Measurements from ENCODE around the gene TBC1D14. TPM values are rescaled to one million over a fixed set of nuclear protein-coding genes. Genes with fewer than 3 reads are reported as not detected.

TBC1D14 gene
- total and polyA plus RNA-seq, 2 of the 4 experiments (the other 2 are of a cell fraction), result 31.7 to 40.7 TPM

GRCh38 chr4:7059662-7060061 lies 150.0 kb downstream of the TBC1D14 start:
- no peak overlapping the region for H2BK120ac ChIP-seq (ENCODE audit: low read depth, low read length)
- CTCF ChIA-PET, result no interaction called here
- TF ChIP-seq MAFK (IDR thresholded peaks at IDR 0.05; ENCODE audit: low read depth, low read length), result no peak
- no peak for TF ChIP-seq MXI1 (IDR thresholded peaks at IDR 0.05; ENCODE audit: borderline replicate concordance, low read depth, low read length)
- TF ChIP-seq NFE2L2 (IDR thresholded peaks at IDR 0.05; ENCODE audit: low read depth, low read length), result no peak
- no peak for TF ChIP-seq BHLHE40 (IDR thresholded peaks at IDR 0.05; ENCODE audit: low read depth, low read length)
- TF ChIP-seq SMC3 (IDR thresholded peaks at IDR 0.05; ENCODE audit: low read depth, low read length), result no peak
- no peak for TF ChIP-seq POLR2A (IDR thresholded peaks at IDR 0.05; ENCODE audit: low read depth, low read length)
- no peak for TF ChIP-seq FOS (IDR thresholded peaks at IDR 0.05; ENCODE audit: low read depth, low read length)
- TF ChIP-seq MAZ (IDR thresholded peaks at IDR 0.05; ENCODE audit: borderline replicate concordance, low read depth, low read length), result no peak
- no peak for TF ChIP-seq CEBPB (IDR thresholded peaks at IDR 0.05; ENCODE audit: low read depth, low read length)
- TF ChIP-seq USF2 (IDR thresholded peaks at IDR 0.05; ENCODE audit: low read depth, low read length), result no peak
- TF ChIP-seq, protein P1, sequence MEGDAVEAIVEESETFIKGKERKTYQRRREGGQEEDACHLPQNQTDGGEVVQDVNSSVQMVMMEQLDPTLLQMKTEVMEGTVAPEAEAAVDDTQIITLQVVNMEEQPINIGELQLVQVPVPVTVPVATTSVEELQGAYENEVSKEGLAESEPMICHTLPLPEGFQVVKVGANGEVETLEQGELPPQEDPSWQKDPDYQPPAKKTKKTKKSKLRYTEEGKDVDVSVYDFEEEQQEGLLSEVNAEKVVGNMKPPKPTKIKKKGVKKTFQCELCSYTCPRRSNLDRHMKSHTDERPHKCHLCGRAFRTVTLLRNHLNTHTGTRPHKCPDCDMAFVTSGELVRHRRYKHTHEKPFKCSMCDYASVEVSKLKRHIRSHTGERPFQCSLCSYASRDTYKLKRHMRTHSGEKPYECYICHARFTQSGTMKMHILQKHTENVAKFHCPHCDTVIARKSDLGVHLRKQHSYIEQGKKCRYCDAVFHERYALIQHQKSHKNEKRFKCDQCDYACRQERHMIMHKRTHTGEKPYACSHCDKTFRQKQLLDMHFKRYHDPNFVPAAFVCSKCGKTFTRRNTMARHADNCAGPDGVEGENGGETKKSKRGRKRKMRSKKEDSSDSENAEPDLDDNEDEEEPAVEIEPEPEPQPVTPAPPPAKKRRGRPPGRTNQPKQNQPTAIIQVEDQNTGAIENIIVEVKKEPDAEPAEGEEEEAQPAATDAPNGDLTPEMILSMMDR (conservative IDR thresholded peaks at IDR 0.05; ENCODE audit: low read depth, low read length), result no peak
- no peak for TF ChIP-seq RAD21 (IDR thresholded peaks at IDR 0.05; ENCODE audit: low read length)
- H2AK9ac ChIP-seq (replicated peaks; ENCODE audit: low read depth, low read length, poor library complexity), result no peak overlapping the region
- no peak overlapping the region for H2BK20ac ChIP-seq (ENCODE audit: low read depth, low read length)
- dilution Hi-C loops (cut with HindIII; ENCODE audit: low sequenced_read_pairs, unreplicated experiment) (no loop called here), intact Hi-C loops (cut with micrococcal nuclease) (no loop called here), in situ Hi-C loops (cut with MboI; ENCODE audit: low sequenced_read_pairs) (no loop called here)
- no peak overlapping the region for H4K91ac ChIP-seq (ENCODE audit: insufficient read depth, low read depth, low read length)
- H3K9ac ChIP-seq (ENCODE audit: low read depth, low read length), result no peak overlapping the region
- no peak overlapping the region for H4K5ac ChIP-seq (ENCODE audit: low read depth, low read length)
- H3K23ac ChIP-seq (ENCODE audit: low read depth, low read length), result no peak overlapping the region
- no peak overlapping the region for H3K4ac ChIP-seq (ENCODE audit: low read depth, low read length)
- no peaks in the 10 kb centered on the region for H3K27me3 ChIP-seq (ENCODE audit: control insufficient read depth, insufficient read depth, low read length)
- no peak overlapping the region for H2BK15ac ChIP-seq (ENCODE audit: low read depth, low read length)
- 93% methylated on average over 3 of the region's 11 CpGs; no CpG with 5 or more reads in 1 of the 2 experiments for WGBS, 2 experiments (ENCODE audit: extremely low coverage in 2 of 2, insufficient read length in 1 of 2)
- no peak overlapping the region for H3K27ac ChIP-seq (ENCODE audit: insufficient read depth, low read length)
- no peak overlapping the region for H2AFZ ChIP-seq (replicated peaks; ENCODE audit: low read length, poor library complexity)
- H3K4me3 ChIP-seq (ENCODE audit: insufficient read depth, low read depth, low read length), result no peak overlapping the region
- no peak overlapping the region for H3K4me2 ChIP-seq (ENCODE audit: low read depth, low read length)
- no peaks in the 10 kb centered on the region for H3K4me1 ChIP-seq (ENCODE audit: control insufficient read depth, insufficient read depth, low read length)
- H3K14ac ChIP-seq (replicated peaks; ENCODE audit: low read depth, low read length), result no peak overlapping the region
- H4K20me1 ChIP-seq (ENCODE audit: insufficient read depth, low read length), result peaks cover 9% of the 10 kb centered on the region
- DNase-seq, result no peak
- H3K9me1 ChIP-seq (ENCODE audit: insufficient read depth, low read length), result peaks cover 5% of the 10 kb centered on the region
- H3K18ac ChIP-seq (ENCODE audit: low read depth, low read length), result no peak overlapping the region
- H3K79me1 ChIP-seq (ENCODE audit: low read depth in 1 of 2, low read length in 2 of 2), result peaks cover 36 to 54% of the 10 kb centered on the region in 2 experiments
- no TSS peak for BruUV-seq (replicated peaks)
- no peak overlapping the region for H3K56ac ChIP-seq (ENCODE audit: extremely low read depth, insufficient read depth, low read length)
- H4K8ac ChIP-seq (ENCODE audit: low read depth in 2 of 2, low read length in 2 of 2), result no peak overlapping the region
- H3K36me3 ChIP-seq (ENCODE audit: control insufficient read depth, insufficient read depth, low read length), result peaks cover 58% of the 10 kb centered on the region
- H2AK5ac ChIP-seq (ENCODE audit: low read depth, low read length), result no peak overlapping the region
- no peaks in the 10 kb centered on the region for H3K9me3 ChIP-seq (ENCODE audit: control insufficient read depth, insufficient read depth, low read length)
- no peak for ATAC-seq (ENCODE audit: low read depth)
- H2BK5ac ChIP-seq (ENCODE audit: low read depth, low read length, poor library complexity, severe bottlenecking), result no peak overlapping the region
- POLR2A ChIA-PET (ENCODE audit: unreplicated experiment), result no interaction called here
